NB4 (cell line): Measurements from ENCODE around the gene ASCC3.

Experiments
- CTCF ChIP-seq: IDR thresholded peaks from one replicate; pipeline ENCODE4 v1.5.1; 2012; ENCODE audit warnings: low read depth, low read length
- MYC ChIP-seq: IDR thresholded peaks from 2 replicates; pipeline ENCODE4 v1.6.1; 2011; ENCODE audit warnings: low read depth, low read length
- POLR2A ChIP-seq: IDR thresholded peaks from 2 replicates; pipeline ENCODE4 v1.6.1; 2011; ENCODE audit warnings: mild to moderate bottlenecking; ENCODE audit not compliant: insufficient read length; ENCODE audit errors: extremely low read depth
- TF ChIP-seq, protein P1 (sequence below): IDR thresholded peaks from 2 replicates; pipeline ENCODE4 v1.6.1; 2011; ENCODE audit warnings: low read depth, low read length

DNA sequence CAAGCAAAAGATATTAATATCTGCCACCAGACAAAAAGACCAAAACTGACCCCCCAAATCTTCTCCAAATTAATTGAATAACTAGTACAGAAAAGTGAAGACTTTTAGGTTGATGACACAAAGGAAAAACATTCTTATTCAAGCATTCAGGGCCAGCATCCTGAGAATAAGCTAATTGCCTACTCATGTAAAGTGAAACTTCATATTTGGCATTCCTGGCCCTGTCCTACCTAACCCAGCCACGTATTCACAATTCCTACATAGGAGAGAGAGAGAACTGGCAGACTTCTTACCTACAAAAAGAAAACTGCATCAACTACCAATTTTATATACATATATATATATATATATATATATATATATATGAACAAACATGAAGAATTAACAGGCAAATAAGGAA, 4.9 kb upstream of the ASCC3 start:
- no peak for TF ChIP-seq CTCF
- TF ChIP-seq POLR2A: no peak
- TF ChIP-seq, protein P1, sequence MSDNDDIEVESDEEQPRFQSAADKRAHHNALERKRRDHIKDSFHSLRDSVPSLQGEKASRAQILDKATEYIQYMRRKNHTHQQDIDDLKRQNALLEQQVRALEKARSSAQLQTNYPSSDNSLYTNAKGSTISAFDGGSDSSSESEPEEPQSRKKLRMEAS: no peak
- TF ChIP-seq MYC: no peak
